IPS-15b (cell line): Measurements from ENCODE around the gene BATF.
A peak's percentile ranks its signal among the peaks of the same experiment; 100 is the strongest.

Experiments
- H3K27me3 ChIP-seq: one replicate; pipeline ENCODE4 v1.6.1; 2013; ENCODE audit warnings: low read length; ENCODE audit not compliant: control insufficient read depth, insufficient read depth
- H3K36me3 ChIP-seq: one replicate; pipeline ENCODE4 v1.6.1; 2013; ENCODE audit warnings: low read length; ENCODE audit not compliant: control insufficient read depth, insufficient read depth
- H3K4me1 ChIP-seq: one replicate; pipeline ENCODE4 v1.6.1; 2013; ENCODE audit warnings: mild to moderate bottlenecking, low read length; ENCODE audit not compliant: control insufficient read depth, insufficient read depth
- H3K4me3 ChIP-seq: one replicate; pipeline ENCODE4 v1.5.1; 2013; ENCODE audit warnings: low read depth, low read length
- H3K9ac ChIP-seq: one replicate; pipeline ENCODE4 v1.6.1; 2013; ENCODE audit warnings: low read depth, mild to moderate bottlenecking, low read length
- H3K9me3 ChIP-seq: one replicate; pipeline ENCODE4 v1.6.1; 2013; ENCODE audit warnings: mild to moderate bottlenecking, low read length; ENCODE audit not compliant: control insufficient read depth, insufficient read depth

Gene BATF

DNA sequence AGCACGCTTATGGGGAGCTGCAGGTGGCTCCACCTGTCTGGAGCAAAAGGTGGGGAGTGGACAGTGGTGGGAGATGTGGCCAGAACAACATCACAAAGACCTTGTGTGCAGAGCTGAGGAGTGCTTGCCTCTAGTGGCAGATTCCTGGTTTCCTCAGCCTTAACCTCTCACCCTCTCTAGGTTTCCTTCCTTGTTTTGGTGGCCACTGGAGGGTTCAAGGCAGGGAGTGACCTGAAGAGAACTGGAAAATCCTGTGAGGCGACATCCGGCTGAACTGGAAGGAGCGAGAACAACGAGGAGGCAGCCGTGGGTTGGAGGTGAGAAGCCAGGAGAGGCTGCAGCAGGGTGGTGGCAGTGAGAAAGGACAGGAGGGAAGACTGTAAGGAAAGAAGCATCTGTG, 49.8 kb downstream of the BATF start:
- H3K4me1 ChIP-seq, result no peaks in the 10 kb centered on the region
- no peak overlapping the region for H3K9ac ChIP-seq
- H3K9me3 ChIP-seq, result no peaks in the 10 kb centered on the region
- no peaks in the 10 kb centered on the region for H3K36me3 ChIP-seq
- H3K4me3 ChIP-seq, result no peak overlapping the region
- H3K27me3 ChIP-seq, result no peaks in the 10 kb centered on the region

DNA sequence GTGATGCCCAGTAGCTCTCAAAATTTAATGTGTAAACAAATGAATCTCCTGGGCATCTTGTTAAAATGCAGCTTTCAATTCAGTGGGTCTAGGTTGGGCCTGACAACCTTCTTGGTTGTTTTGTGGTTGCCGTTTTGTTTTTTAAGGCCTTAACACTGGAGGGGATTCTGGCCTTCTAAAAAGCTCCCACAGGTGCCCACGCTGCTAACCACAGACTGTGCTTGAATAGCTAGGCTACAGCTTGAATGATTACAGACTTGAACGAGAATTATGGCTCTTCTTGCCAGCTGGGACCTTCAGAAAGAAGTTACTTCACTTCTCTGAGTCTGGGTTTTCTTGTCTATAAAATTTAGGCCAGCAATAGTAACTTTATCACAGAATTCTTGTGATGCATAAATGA, 54.8 kb downstream of the BATF start:
- Histone ChIP-seq H3K4me1 (peaks cover 9% of the 10 kb centered on the region), H3K36me3 (no peaks in the 10 kb centered on the region), H3K9me3 (no peaks in the 10 kb centered on the region), H3K4me3 (no peak overlapping the region), H3K27me3 (peaks cover 10% of the 10 kb centered on the region), H3K9ac (no peak overlapping the region)

DNA sequence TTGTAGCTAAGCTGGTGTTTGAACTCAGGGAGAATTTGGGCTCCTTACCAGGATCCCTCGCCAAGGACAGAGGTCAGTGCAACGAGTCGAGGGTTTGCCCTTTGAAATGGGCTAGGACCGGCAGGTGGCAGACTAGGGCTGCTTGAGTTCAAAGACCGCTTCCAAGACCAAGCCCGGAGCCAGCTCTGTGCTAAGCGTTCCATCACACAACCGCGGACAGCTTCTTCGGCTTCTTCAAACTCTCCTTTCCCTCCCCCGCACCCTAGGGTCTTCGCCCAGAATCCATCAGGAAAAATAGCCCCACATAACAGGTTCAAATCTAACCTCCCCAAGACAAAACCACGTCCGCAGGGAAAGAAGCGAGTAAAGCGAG, 55.4 kb downstream of the BATF start:
- Histone ChIP-seq H3K36me3 (no peaks in the 10 kb centered on the region), H3K4me3 (peak overlapping the region; percentile 73)

DNA sequence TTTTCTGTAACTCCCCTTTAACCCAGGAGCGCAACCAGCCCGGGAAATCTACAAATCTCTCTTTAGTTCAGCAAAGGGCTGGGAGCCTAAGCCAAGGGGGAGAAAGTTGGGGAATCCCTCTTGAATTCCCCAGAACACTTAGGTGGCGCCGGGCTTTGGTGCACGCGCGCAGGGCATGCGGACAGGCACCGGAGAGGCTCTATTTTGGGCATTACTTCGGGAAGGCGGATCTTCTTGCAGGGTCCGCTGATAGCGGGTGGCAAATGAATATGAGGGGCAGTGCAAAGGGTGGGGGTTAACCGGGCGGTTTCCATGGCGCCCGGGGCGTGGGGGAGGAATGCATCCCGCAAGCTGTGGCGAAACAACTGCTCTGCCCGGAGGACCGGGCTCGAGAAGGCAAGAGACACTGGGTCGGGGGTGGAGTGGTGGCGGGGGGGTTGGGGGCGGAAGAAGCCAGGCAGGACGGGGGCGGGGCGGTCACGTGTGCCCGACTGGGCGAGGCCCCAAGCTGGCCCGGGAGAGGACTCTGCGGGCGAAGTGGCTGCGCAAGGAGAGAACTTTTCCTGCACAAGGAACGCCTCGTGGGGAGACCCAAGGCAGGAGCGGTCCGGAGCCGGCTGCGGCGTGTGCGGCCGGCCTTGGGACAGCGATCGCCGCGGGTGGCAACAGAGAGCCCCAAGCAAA, 56.0 kb downstream of the BATF start, which contains the start of gene FLVCR2:
FLVCR2 (plus strand) TSS at position 519 of the 684 bp plus-strand sequence. CDS start 353 bp downstream, outside the sequence.
- H3K4me3 ChIP-seq, result peak within 1 kb of the TSS; percentile 73

More for the DNA sequence above, 55.4 kb downstream of the BATF start:
- Histone ChIP-seq H3K9ac (no peak overlapping the region), H3K9me3 (no peaks in the 10 kb centered on the region), H3K4me1 (peaks cover 9% of the 10 kb centered on the region), H3K27me3 (peaks cover 10% of the 10 kb centered on the region)

DNA sequence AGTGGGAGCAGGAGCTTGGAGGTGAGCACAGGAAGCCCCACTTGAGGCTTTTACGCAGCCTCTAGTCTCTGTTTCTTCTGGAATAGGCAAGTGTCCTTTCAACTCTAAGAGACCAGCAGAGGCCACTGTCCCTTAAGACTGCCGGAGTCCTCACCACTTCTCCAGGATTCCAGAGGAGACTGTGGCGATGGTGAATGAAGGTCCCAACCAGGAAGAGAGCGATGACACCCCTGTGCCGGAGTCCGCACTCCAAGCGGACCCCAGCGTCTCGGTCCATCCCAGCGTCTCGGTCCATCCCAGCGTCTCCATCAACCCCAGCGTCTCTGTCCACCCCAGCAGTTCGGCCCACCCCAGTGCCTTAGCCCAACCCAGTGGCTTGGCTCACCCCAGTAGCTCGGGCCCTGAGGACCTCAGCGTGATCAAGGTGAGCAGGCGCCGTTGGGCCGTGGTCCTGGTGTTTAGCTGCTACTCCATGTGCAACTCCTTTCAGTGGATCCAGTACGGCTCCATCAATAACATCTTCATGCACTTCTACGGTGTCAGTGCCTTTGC, 56.6 kb downstream of the BATF start:
- no peaks in the 10 kb centered on the region for H3K36me3 ChIP-seq
- H3K9ac ChIP-seq, result peak overlapping the region; percentile 14
- peak overlapping the region; percentile 73 for H3K4me3 ChIP-seq
- H3K9me3 ChIP-seq, result no peaks in the 10 kb centered on the region
- H3K27me3 ChIP-seq, result peaks cover 10% of the 10 kb centered on the region
- peaks cover 9% of the 10 kb centered on the region for H3K4me1 ChIP-seq

More for the DNA sequence above, 56.0 kb downstream of the BATF start, which contains the start of gene FLVCR2:
- peaks cover 10% of the 10 kb centered on the region for H3K27me3 ChIP-seq
- H3K9me3 ChIP-seq, result no peaks in the 10 kb centered on the region
- H3K4me1 ChIP-seq, result peaks cover 9% of the 10 kb centered on the region
- H3K9ac ChIP-seq, result peak within 1 kb of the TSS; percentile 14
- H3K36me3 ChIP-seq, result no peaks in the 10 kb centered on the region

DNA sequence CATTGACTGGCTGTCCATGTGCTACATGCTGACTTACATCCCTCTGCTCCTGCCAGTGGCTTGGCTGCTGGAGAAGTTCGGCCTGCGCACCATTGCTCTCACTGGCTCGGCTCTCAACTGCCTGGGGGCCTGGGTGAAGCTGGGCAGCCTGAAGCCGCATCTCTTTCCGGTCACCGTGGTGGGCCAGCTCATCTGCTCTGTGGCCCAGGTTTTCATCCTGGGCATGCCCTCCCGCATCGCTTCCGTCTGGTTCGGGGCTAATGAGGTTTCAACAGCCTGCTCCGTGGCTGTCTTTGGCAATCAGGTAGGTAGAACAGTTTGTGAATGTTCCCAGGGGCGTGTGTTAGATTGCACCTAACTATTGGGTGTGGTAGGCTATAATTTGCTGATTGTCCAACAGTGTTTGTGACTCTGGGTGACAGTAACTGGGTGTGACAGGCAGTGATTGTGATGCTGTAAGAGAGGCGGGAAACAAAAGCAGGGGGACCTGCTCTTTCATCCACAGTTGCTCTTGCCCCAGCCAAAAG, 57.1 kb downstream of the BATF start:
- H3K27me3 ChIP-seq, result peaks cover 10% of the 10 kb centered on the region
- peak overlapping the region; percentile 73 for H3K4me3 ChIP-seq
- no peaks in the 10 kb centered on the region for H3K36me3 ChIP-seq
- H3K9ac ChIP-seq, result peak overlapping the region; percentile 14
- H3K4me1 ChIP-seq, result peaks cover 9% of the 10 kb centered on the region
- no peaks in the 10 kb centered on the region for H3K9me3 ChIP-seq

DNA sequence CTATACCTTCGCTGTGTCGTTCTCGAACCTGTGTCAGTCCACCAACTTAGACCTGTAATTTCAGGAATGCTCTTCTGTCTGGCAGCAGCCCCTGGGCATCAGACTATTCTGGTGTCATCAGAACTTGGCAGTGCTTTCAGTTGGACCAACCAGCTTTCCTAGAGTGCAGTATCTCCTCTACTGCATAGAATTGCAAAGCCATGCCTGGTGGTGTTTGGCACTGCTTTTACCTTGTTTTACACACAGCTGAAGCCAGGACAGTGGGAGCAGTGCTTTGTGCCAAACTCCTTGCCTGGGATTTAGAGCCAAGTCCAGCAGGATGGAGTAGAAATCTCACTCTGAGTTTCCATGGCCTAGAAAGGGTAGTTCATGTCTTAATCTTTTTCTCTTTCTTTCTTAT, 57.6 kb downstream of the BATF start:
- H3K36me3 ChIP-seq, result no peaks in the 10 kb centered on the region
- H3K4me1 ChIP-seq, result peaks cover 9% of the 10 kb centered on the region
- peaks cover 10% of the 10 kb centered on the region for H3K27me3 ChIP-seq
- H3K9me3 ChIP-seq, result no peaks in the 10 kb centered on the region
- no peak overlapping the region for H3K9ac ChIP-seq
- H3K4me3 ChIP-seq, result peak overlapping the region; percentile 73

DNA sequence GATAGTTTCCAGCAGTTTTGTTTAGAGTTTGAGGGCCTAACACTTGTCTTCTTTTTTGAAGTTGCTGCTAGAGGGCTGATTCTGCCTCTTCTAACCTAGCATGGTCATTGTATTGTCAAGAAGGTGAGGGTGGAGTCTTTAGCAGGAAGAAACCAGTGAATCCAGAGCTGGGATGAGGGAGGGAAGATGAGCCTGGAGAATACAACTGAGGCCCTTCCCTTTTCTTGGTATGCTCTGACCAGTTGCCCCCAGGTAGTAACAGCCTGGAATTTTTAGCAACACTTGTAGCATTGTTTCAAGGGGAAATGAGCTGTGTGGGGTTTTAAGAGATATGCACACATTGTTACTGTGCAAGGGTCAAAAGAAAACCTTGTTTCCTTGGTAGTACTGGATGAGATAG, 65.1 kb downstream of the BATF start:
- Histone ChIP-seq H3K36me3 (no peaks in the 10 kb centered on the region), H3K4me1 (no peaks in the 10 kb centered on the region), H3K9ac (no peak overlapping the region), H3K9me3 (peaks cover 5% of the 10 kb centered on the region), H3K27me3 (no peaks in the 10 kb centered on the region), H3K4me3 (no peak overlapping the region)

DNA sequence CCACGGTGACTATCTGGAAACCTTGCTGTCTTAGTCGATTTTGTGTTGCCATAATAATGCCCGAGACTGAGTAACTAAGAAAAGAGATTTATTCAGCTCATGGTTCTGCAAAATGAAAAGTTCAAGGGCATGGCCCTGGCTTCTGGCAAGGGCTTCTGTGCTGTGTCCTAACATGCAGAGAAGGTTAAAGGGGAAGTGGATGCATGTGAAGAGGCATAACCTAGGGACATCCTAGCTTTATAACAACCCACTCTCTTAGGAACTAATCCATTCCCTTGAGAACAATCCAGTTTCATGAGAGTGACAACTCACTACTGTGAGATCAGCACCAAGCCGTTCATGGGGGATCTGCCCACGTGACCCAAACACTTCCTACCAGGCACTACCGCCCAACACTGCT, 67.7 kb downstream of the BATF start:
- Histone ChIP-seq H3K36me3 (no peaks in the 10 kb centered on the region), H3K9ac (no peak overlapping the region), H3K27me3 (no peaks in the 10 kb centered on the region), H3K4me1 (no peaks in the 10 kb centered on the region), H3K4me3 (no peak overlapping the region), H3K9me3 (peaks cover 5% of the 10 kb centered on the region)

DNA sequence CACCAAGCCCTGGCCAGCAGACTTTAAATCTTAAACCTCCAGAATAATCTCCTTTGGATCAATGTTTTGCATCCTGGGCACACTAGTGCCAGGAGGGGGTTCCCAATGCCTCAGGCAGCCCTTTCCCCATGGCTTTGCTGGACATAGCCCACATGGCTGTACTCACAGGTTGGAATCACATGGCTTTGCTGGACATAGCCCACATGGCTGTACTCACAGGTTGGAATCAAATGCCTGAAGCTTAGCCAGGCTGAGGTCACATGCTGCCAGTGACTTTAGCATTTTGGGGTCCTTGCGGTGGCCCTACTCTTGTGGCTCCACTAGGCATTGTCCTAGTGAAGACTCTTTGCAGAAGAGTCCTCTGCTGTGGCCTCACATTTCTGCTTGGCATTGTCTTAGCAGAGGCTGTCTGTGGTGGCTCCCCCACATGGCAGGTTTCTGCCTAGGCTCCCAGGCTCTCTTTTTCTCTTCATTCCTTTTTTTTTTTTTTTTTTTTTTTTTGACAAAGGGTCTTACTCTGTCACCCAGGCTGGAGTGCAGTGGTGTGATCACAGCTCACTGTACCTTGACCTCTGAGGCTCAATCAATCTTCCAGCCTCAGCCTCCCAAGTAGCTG, 69.2 kb downstream of the BATF start:
- Histone ChIP-seq H3K9me3 (peaks cover 5% of the 10 kb centered on the region), H3K9ac (no peak overlapping the region), H3K36me3 (no peaks in the 10 kb centered on the region), H3K4me1 (no peaks in the 10 kb centered on the region), H3K4me3 (no peak overlapping the region), H3K27me3 (no peaks in the 10 kb centered on the region)

DNA sequence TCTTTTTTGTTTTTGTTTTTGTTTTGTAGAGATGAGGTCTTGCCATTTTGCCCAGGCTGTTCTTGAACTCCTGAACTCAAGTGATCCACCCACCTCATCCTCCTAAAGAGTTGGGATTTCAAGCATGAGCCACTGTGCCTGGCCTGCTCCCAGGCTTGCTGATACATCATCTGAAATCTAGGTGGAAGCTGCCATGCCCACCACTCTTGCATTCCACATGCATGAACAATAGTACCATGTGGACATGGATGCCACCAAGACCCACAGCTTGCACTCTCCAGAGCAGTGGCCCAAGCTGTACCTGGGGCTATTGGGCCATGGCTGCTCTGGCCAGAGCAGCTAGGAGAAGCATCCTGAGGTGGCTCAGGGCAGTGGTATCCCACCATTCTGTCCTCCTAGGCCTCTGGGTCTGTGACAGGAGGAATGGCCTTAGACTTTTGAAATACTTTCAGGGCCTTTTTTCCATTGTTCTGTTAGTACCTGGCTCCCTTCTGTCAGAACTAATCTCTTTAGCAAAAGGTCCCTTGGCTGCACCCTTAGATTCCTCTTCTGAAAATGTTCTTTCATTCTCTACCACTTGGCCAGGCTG, 69.8 kb downstream of the BATF start:
- no peaks in the 10 kb centered on the region for H3K36me3 ChIP-seq
- H3K9me3 ChIP-seq, result peaks cover 5% of the 10 kb centered on the region
- no peaks in the 10 kb centered on the region for H3K4me1 ChIP-seq
- H3K27me3 ChIP-seq, result no peaks in the 10 kb centered on the region
- H3K9ac ChIP-seq, result no peak overlapping the region
- no peak overlapping the region for H3K4me3 ChIP-seq
